Measurements from ENCODE around the gene KRT23. TPM values are rescaled to one million over a fixed set of nuclear protein-coding genes. Genes with fewer than 3 reads are reported as not detected.

KRT23 gene
- total and polyA plus RNA-seq, 2 of the 13 experiments (the other 11 are each of a cell fraction or from before 2014, with no cell fraction given) = 24.7 to 51.1 TPM

GRCh38 chr17:40945414-40945813 lies 8.0 kb upstream of the KRT23 start:
- no peak overlapping the region for H2AFZ ChIP-seq (ENCODE audit: low read length)
- peaks cover 43% of the 10 kb centered on the region for H3K4me1 ChIP-seq (ENCODE audit: insufficient read depth, low read length)
- no peak overlapping the region for H3K4me3 ChIP-seq (replicated peaks in 1 of 3; ENCODE audit: insufficient read depth in 1 of 3, low read depth in 2 of 3, low read length in 3 of 3)
- H3K27me3 ChIP-seq (ENCODE audit: control insufficient read depth in 1 of 2, insufficient read depth in 2 of 2, low read length in 2 of 2) = no peaks in the 10 kb centered on the region
- intact Hi-C loops (cut with micrococcal nuclease; ENCODE audit: unreplicated experiment) = no loop called here
- in situ Hi-C loops (cut with HindIII; ENCODE audit: extremely low pct_ligation_motif_present, low pct_unique_long_range_greater_than_20kb) = no loop called here
- FAIRE-seq (no peak), DNase-seq (ENCODE audit: low spot score) (peak; percentile 64), ATAC-seq (peak; percentile 52; the same call in 2 of the 3 replicates)
- no peaks in the 10 kb centered on the region for H3K9me3 ChIP-seq (ENCODE audit: low read length)
- no peaks in the 10 kb centered on the region for H4K20me1 ChIP-seq (ENCODE audit: insufficient read depth, low read length)
- BruUV-seq (replicated peaks) = no TSS peak
- no peaks in the 10 kb centered on the region for H3K79me2 ChIP-seq (ENCODE audit: insufficient read depth, low read length)
- H3K9ac ChIP-seq (ENCODE audit: insufficient read depth, low read depth, low read length) = no peak overlapping the region
- no peak overlapping the region for H3K27ac ChIP-seq (ENCODE audit: extremely low read length, insufficient read depth, low read length)
- H3K36me3 ChIP-seq (replicated peaks in 1 of 2; ENCODE audit: control insufficient read depth in 1 of 2, insufficient read depth in 2 of 2, low read length in 2 of 2) = no peaks in the 10 kb centered on the region
- CTCF ChIA-PET (ENCODE audit: low intra/inter-chr PET ratio, low total read pairs) = no interaction called here
- WGBS (ENCODE audit: low lambda C conversion rate) = 79% methylated on average over 6 of the region's 6 CpGs
- H3K4me2 ChIP-seq (ENCODE audit: low read depth, low read length) = no peak overlapping the region
- POLR2A ChIA-PET = no interaction called here
- TF ChIP-seq EHMT2 (IDR thresholded peaks at IDR 0.05; ENCODE audit: borderline replicate concordance, low read depth, low read length) (no peak), E2F1 (CRISPR knock-in tag; IDR thresholded peaks at IDR 0.05) (no peak), ZNF850 (CRISPR knock-in tag; conservative IDR thresholded peaks at IDR 0.05) (no peak), ZBTB38 (CRISPR knock-in tag; IDR thresholded peaks at IDR 0.05) (peak; percentile 63; the same call in 1 of the 2 replicates), ZNF646 (CRISPR knock-in tag; IDR thresholded peaks at IDR 0.05) (no peak), ARID5B (CRISPR knock-in tag; IDR thresholded peaks at IDR 0.05) (0 out of 2 replicates have a peak, but pooled peaks have one; percentile 14), SOX6 (IDR thresholded peaks at IDR 0.05) (no peak), SOX6 (CRISPR knock-in tag; IDR thresholded peaks at IDR 0.05) (peak; percentile 71), HOXA5 (CRISPR knock-in tag; IDR thresholded peaks at IDR 0.05) (no peak), ZNF773 (CRISPR knock-in tag; IDR thresholded peaks at IDR 0.05; ENCODE audit: borderline replicate concordance) (no peak), BHLHE40 (IDR thresholded peaks at IDR 0.05; ENCODE audit: low read length) (no peak), PRMT3 (CRISPR knock-in tag; IDR thresholded peaks at IDR 0.05; ENCODE audit: borderline replicate concordance, low read depth) (no peak), ZNF460 (CRISPR knock-in tag; IDR thresholded peaks at IDR 0.05; ENCODE audit: borderline replicate concordance) (no peak)
